ENCODE data around the gene SLC26A11.

Gene SLC26A11

GRCh38 chr17:80284631-80285030 is 64.4 kb downstream of the SLC26A11 start:
- ATAC-seq = peak; percentile 24; the same call in 2 of the 3 replicates
- TF ChIP-seq OSR1 (CRISPR knock-in tag; IDR thresholded peaks at IDR 0.05) (no peak), ARNTL (CRISPR knock-in tag; IDR thresholded peaks at IDR 0.05; ENCODE audit: borderline replicate concordance, low read depth) (no peak), TOX (CRISPR knock-in tag; IDR thresholded peaks at IDR 0.05; ENCODE audit: borderline replicate concordance) (no peak), BACH2 (CRISPR knock-in tag; IDR thresholded peaks at IDR 0.05; ENCODE audit: borderline replicate concordance) (no peak), ESRRG (CRISPR knock-in tag; IDR thresholded peaks at IDR 0.05) (no peak), ZNF70 (CRISPR knock-in tag; IDR thresholded peaks at IDR 0.05) (no peak), ZC3H10 (CRISPR knock-in tag; IDR thresholded peaks at IDR 0.05) (no peak), ISL1 (CRISPR knock-in tag; IDR thresholded peaks at IDR 0.05) (no peak), SNAI2 (CRISPR knock-in tag; IDR thresholded peaks at IDR 0.05) (no peak)
- TF ChIP-seq, protein P1, sequence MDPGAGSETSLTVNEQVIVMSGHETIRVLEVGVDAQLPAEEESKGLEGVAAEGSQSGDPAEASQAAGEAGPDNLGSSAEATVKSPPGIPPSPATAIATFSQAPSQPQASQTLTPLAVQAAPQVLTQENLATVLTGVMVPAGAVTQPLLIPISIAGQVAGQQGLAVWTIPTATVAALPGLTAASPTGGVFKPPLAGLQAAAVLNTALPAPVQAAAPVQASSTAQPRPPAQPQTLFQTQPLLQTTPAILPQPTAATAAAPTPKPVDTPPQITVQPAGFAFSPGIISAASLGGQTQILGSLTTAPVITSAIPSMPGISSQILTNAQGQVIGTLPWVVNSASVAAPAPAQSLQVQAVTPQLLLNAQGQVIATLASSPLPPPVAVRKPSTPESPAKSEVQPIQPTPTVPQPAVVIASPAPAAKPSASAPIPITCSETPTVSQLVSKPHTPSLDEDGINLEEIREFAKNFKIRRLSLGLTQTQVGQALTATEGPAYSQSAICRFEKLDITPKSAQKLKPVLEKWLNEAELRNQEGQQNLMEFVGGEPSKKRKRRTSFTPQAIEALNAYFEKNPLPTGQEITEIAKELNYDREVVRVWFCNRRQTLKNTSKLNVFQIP (CRISPR knock-in tag; IDR thresholded peaks at IDR 0.05; ENCODE audit: borderline replicate concordance, low read depth) = no peak

DNA sequence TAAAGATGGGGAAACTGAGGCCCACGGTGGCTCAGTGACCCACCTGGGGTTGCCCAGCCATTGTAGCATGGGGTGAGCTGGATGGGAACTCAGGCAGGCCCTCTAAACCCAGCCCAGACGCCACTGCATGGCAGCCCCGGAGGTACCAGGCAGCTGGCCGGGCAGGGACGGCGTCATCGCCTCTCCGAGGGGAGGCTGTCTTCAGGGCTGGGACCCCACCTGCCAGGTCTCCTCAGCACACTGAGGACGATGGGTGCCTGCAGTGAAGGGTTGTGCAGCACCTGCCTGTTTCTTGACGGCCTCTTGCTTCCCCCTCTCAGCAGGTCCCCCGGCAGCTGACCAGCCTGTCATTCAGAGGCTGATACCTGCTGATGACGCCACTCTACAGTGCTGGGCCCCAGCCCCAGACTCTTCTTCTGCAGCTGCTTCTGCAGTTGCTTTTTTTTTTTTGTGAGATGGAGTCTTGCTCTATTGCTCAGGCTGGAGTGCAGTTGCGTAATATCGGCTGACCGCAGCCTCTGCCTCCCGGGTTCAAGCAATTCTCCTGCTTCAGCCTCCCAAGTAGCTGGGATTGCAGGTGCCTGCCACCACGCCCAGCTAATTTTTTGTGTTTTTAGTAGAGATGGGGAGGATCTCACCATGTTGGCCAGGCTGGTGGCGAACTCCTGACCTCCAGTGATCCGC is 65.2 kb downstream of the SLC26A11 start:
- TF ChIP-seq ZNF8 (CRISPR knock-in tag; IDR thresholded peaks at IDR 0.05) (no peak), ZFP3 (CRISPR knock-in tag; IDR thresholded peaks at IDR 0.05) (no peak), TSHZ2 (CRISPR knock-in tag; IDR thresholded peaks at IDR 0.05) (no peak)
- TF ChIP-seq, protein P2, sequence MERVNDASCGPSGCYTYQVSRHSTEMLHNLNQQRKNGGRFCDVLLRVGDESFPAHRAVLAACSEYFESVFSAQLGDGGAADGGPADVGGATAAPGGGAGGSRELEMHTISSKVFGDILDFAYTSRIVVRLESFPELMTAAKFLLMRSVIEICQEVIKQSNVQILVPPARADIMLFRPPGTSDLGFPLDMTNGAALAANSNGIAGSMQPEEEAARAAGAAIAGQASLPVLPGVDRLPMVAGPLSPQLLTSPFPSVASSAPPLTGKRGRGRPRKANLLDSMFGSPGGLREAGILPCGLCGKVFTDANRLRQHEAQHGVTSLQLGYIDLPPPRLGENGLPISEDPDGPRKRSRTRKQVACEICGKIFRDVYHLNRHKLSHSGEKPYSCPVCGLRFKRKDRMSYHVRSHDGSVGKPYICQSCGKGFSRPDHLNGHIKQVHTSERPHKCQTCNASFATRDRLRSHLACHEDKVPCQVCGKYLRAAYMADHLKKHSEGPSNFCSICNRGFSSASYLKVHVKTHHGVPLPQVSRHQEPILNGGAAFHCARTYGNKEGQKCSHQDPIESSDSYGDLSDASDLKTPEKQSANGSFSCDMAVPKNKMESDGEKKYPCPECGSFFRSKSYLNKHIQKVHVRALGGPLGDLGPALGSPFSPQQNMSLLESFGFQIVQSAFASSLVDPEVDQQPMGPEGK (CRISPR knock-in tag; IDR thresholded peaks at IDR 0.05; ENCODE audit: borderline replicate concordance) = no peak
- ATAC-seq = no peak

DNA sequence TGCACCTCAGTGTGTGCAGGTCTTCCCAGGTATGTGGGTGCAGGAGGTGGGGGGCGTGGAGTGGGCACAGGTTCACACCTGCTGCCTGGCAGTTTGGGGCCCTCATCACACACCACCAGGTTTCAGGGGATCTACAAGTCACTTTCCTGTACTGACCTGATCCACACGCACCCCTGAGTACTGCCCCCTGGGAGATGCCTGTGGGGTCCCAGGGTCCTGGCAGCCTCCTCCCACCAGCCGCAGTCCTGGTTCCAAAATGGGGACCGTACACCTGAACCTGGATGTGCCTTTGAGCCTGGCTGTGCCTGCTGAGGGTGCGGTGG is 66.4 kb downstream of the SLC26A11 start:
- no peak for TF ChIP-seq TOX (CRISPR knock-in tag; IDR thresholded peaks at IDR 0.05; ENCODE audit: borderline replicate concordance)
- TF ChIP-seq ISL1 (CRISPR knock-in tag; IDR thresholded peaks at IDR 0.05) = no peak
- no peak for TF ChIP-seq ZFP3 (CRISPR knock-in tag; IDR thresholded peaks at IDR 0.05)
- no peak for ATAC-seq

GRCh38 chr17:80287038-80287437 is 66.8 kb downstream of the SLC26A11 start:
- TF ChIP-seq ZC3H10 (CRISPR knock-in tag; IDR thresholded peaks at IDR 0.05) = no peak
- no peak for TF ChIP-seq CSDC2 (CRISPR knock-in tag; IDR thresholded peaks at IDR 0.05)
- no peak for TF ChIP-seq ZFP3 (CRISPR knock-in tag; IDR thresholded peaks at IDR 0.05)
- TF ChIP-seq ZNF565 (CRISPR knock-in tag; conservative IDR thresholded peaks at IDR 0.05; ENCODE audit: low read depth) = no peak
- no peak for TF ChIP-seq TSHZ2 (CRISPR knock-in tag; IDR thresholded peaks at IDR 0.05)
- TF ChIP-seq ISL1 (CRISPR knock-in tag; IDR thresholded peaks at IDR 0.05) = no peak
- TF ChIP-seq, protein P1 (CRISPR knock-in tag; IDR thresholded peaks at IDR 0.05; ENCODE audit: borderline replicate concordance, low read depth) = no peak
- no peak for TF ChIP-seq ZFP30 (CRISPR knock-in tag; IDR thresholded peaks at IDR 0.05)
- TF ChIP-seq TOX (CRISPR knock-in tag; IDR thresholded peaks at IDR 0.05; ENCODE audit: borderline replicate concordance) = no peak
- no peak for ATAC-seq
